Measurements from ENCODE around the gene BRIP1. TPM values are rescaled to one million over a fixed set of nuclear protein-coding genes. Genes with fewer than 3 reads are reported as not detected.
"Not testable (repeated sequence)": the region's sequence is repeated elsewhere in the genome, so short reads cannot be mapped to it uniquely, and the experiment has no call there.

BRIP1 gene
- total RNA-seq, 2 donors from 2014 or later, result 0.14 TPM

DNA sequence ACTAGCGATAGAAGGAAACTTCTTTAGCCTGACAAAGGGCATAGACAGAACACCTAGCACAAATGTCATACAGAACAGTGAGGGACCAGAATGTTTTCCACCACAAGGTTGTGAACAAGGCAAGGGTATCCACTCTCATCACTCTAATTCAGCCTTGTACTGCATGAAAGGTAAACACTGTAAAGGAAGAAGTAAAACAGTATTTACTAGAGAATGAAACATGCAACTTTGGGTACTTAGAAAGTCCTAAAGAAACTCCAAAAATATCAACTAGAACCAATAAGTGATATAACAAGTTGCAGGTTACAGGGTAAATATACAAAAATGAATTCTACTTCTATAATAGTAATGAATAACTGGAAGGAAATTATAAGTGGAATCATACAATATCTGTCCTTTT, 32.2 kb downstream of the BRIP1 start:
- ATAC-seq (ENCODE audit: insufficient number of reproducible peaks, low FRiP score, low read depth) (no peak), DNase-seq (ENCODE audit: low spot score) (no peak)
- H3K36me3 ChIP-seq, result no peaks in the 10 kb centered on the region
- no peaks in the 10 kb centered on the region for H3K4me1 ChIP-seq (ENCODE audit: control insufficient read depth in 1 of 2, low read depth in 2 of 2)
- H3K4me3 ChIP-seq, result no peak overlapping the region
- TF ChIP-seq, protein P1, sequence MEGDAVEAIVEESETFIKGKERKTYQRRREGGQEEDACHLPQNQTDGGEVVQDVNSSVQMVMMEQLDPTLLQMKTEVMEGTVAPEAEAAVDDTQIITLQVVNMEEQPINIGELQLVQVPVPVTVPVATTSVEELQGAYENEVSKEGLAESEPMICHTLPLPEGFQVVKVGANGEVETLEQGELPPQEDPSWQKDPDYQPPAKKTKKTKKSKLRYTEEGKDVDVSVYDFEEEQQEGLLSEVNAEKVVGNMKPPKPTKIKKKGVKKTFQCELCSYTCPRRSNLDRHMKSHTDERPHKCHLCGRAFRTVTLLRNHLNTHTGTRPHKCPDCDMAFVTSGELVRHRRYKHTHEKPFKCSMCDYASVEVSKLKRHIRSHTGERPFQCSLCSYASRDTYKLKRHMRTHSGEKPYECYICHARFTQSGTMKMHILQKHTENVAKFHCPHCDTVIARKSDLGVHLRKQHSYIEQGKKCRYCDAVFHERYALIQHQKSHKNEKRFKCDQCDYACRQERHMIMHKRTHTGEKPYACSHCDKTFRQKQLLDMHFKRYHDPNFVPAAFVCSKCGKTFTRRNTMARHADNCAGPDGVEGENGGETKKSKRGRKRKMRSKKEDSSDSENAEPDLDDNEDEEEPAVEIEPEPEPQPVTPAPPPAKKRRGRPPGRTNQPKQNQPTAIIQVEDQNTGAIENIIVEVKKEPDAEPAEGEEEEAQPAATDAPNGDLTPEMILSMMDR (IDR thresholded peaks at IDR 0.05), result no peak
- H3K9me3 ChIP-seq, result no peaks in the 10 kb centered on the region
- no peaks in the 10 kb centered on the region for H3K27me3 ChIP-seq (replicated peaks; ENCODE audit: insufficient read depth)
- no peak overlapping the region for H3K27ac ChIP-seq

DNA sequence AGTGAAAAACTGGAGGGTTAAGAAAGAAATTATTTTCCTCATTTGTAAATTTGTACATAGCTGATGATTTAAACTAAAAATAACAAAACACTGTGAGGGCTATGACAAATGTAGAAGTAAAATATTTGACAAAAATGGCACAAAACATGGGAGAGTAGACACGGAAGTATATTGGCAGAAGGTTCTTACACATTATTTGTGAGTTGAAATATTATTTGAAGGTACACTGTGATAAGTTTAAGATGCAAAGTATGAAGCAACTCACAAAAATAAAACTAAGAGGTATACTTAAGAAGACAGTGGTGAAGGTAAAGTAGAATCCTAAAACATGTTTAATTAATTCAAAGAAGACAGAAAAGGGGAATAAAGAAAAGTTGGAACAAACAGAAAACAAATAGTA, 34.6 kb downstream of the BRIP1 start:
- ATAC-seq (ENCODE audit: insufficient number of reproducible peaks, low FRiP score, low read depth), result no peak
- Histone ChIP-seq H3K9me3 (no peaks in the 10 kb centered on the region), H3K4me1 (ENCODE audit: control insufficient read depth in 1 of 2, low read depth in 2 of 2) (no peaks in the 10 kb centered on the region), H3K36me3 (no peaks in the 10 kb centered on the region), H3K4me3 (no peak overlapping the region), H3K27me3 (replicated peaks; ENCODE audit: insufficient read depth) (no peaks in the 10 kb centered on the region), H3K27ac (no peak overlapping the region)
- TF ChIP-seq, protein P1 (IDR thresholded peaks at IDR 0.05), result no peak
- DNase-seq (ENCODE audit: low spot score), result no peak

DNA sequence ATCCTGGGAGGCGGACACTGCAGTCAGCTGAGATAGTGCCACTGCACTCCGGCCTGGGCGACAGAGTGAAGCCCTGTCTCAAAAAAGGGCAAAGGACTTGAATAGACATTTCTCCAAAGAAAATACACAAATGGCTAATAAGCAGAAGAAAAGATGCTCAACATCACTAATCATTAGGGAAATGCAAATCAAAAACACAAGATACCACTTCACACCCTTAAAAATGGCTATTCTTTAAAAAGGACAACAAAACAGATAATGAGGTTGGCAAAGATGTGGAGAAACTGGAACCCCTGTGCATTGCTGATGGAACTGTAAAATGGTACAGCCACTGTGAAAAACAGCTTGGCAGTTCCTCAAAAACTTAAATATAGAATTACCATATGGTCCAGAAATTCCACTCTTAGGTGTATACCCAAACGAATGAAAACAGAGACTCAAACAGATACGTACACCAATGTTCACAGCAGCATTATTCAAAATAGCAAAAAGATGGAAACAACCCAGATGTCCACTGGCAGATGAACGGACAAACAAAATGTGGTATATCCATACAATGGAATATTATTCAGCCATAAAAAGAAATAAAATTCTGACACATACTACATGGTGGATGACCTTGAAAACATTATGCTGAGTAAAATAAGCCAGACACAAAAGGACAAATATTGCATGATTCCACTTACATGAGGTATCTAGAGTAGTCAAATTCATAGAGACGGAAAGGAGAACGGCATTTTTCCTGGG, 35.5 kb downstream of the BRIP1 start:
- Histone ChIP-seq H3K4me3 (no peak overlapping the region), H3K27me3 (replicated peaks; ENCODE audit: insufficient read depth) (no peaks in the 10 kb centered on the region), H3K27ac (no peak overlapping the region), H3K36me3 (no peaks in the 10 kb centered on the region), H3K9me3 (no peaks in the 10 kb centered on the region), H3K4me1 (ENCODE audit: control insufficient read depth in 1 of 2, low read depth in 2 of 2) (no peaks in the 10 kb centered on the region)
- no peak for DNase-seq (ENCODE audit: low spot score)
- TF ChIP-seq, protein P1 (IDR thresholded peaks at IDR 0.05), result no peak
- no peak for ATAC-seq (ENCODE audit: insufficient number of reproducible peaks, low FRiP score, low read depth)

DNA sequence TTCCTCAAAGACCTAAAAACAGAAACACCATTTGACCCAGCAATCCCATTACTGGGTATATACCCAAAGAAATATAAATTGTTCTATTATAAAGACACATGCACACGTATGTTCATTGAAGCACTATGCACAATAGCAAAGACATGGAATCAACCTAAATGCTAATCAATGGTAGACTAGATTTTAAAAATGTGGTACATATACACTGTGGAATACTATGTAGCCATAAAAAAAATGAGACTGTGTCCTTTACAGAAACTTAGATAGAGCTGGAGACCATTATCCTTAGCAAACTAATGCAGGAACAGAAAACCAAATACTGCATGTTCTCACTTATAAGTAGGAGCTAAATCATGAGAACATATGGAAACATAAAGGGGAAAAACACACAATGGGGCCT, 36.5 kb downstream of the BRIP1 start:
- DNase-seq (ENCODE audit: low spot score); H3K36me3 ChIP-seq; H3K4me3 ChIP-seq; ATAC-seq (ENCODE audit: insufficient number of reproducible peaks, low FRiP score, low read depth); H3K4me1 ChIP-seq (ENCODE audit: control insufficient read depth in 1 of 2, low read depth in 2 of 2); H3K27ac ChIP-seq; H3K27me3 ChIP-seq (replicated peaks; ENCODE audit: insufficient read depth); H3K9me3 ChIP-seq: not testable (repeated sequence)

DNA sequence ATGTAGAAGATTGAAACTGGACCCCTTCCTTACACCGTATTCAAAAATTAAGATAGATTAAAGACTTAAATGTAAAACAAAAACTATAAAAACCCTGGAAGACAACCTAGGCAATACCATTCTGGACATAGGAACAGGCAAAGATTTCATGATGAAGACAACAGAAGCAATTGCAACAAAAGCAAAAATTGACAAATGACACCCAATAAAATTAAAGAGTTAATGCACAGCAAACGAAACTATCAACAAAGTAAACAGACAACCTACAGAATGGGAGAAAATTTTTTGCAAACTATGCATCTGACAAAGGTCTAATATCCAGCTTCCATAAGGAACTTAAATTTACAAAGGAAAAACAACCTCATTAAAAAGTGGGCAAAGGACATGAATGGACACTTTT, 37.1 kb downstream of the BRIP1 start:
- H3K4me3 ChIP-seq; H3K4me1 ChIP-seq (ENCODE audit: control insufficient read depth in 1 of 2, low read depth in 2 of 2); H3K27ac ChIP-seq; H3K36me3 ChIP-seq; DNase-seq (ENCODE audit: low spot score); H3K27me3 ChIP-seq (replicated peaks; ENCODE audit: insufficient read depth); H3K9me3 ChIP-seq; ATAC-seq (ENCODE audit: insufficient number of reproducible peaks, low FRiP score, low read depth): not testable (repeated sequence)

DNA sequence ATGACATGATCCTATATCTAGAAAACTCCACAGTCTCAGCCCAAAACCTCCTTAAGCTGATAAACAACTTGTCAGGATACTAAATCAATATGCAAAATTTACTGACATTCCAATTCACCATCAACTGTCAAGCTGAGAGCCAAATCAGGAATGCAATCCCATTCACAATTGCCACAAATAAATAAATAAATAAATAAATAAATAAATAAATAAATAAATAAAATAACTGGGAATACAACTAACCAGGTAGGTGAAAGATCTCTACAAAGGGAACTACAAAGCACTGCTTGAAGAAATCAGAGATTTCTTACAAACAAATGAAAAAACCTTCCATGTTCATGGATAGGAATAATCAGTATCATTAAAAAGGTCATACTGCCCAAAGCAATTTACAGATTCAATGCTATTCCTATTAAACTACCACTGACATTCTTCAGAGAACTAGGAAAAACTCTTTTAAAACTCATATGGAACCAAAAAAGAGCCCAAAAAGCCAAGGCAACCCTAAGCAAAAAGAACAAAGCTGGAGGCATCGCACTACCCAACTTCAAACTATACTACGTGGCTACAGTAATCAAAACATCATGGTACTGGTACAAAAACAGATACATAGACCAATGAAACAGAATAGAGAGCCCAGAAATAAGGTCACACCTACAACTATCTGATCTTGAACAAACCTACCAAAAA, 37.7 kb downstream of the BRIP1 start:
- no peak overlapping the region for H3K27ac ChIP-seq
- no peaks in the 10 kb centered on the region for H3K4me1 ChIP-seq (ENCODE audit: control insufficient read depth in 1 of 2, low read depth in 2 of 2)
- DNase-seq (ENCODE audit: low spot score), result no peak
- H3K36me3 ChIP-seq, result no peaks in the 10 kb centered on the region
- no peaks in the 10 kb centered on the region for H3K9me3 ChIP-seq
- ATAC-seq (ENCODE audit: insufficient number of reproducible peaks, low FRiP score, low read depth), result no peak
- no peaks in the 10 kb centered on the region for H3K27me3 ChIP-seq (replicated peaks; ENCODE audit: insufficient read depth)
- TF ChIP-seq, protein P1 (IDR thresholded peaks at IDR 0.05), result no peak
- no peak overlapping the region for H3K4me3 ChIP-seq
